SU-DHL-6 (cell line): ENCODE results near the gene OSGIN1.

Experiments used
- H2AFZ ChIP-seq: fragments of 200-600 bp; sonication (generic); 2 replicates; pipeline ENCODE4 v1.6.1; 2014; ENCODE audit warnings: low read depth, mild to moderate bottlenecking, moderate library complexity, mixed read lengths, antibody characterized with exemption, low read length; ENCODE audit not compliant: severe bottlenecking
- H3F3A ChIP-seq: fragments of 200-600 bp; shearing (Covaris generic); 2 replicates; pipeline ENCODE4 v1.6.0; 2016; ENCODE audit warnings: antibody characterized with exemption, mild to moderate bottlenecking; ENCODE audit not compliant: insufficient read depth
- H3K27ac ChIP-seq: fragments of 200-600 bp; sonication (generic); 2 replicates; pipeline ENCODE4 v1.5.1; 2016; ENCODE audit warnings: low read depth, mild to moderate bottlenecking, low read length, moderate library complexity, mixed read lengths
- H3K27me3 ChIP-seq: fragments of 200-600 bp; sonication (generic), shearing (Covaris generic); 2 replicates; pipeline ENCODE4 v1.6.0; 2014; ENCODE audit warnings: mild to moderate bottlenecking, low read length
- H3K36me3 ChIP-seq: fragments of 200-600 bp; sonication (generic); 2 replicates; pipeline ENCODE4 v1.6.1; 2014; ENCODE audit warnings: mild to moderate bottlenecking, low read length, mixed read lengths
- H3K4me2 ChIP-seq: fragments of 300-600, 200-600 bp; shearing (Covaris generic), sonication (generic); 2 replicates; pipeline ENCODE4 v1.6.0; 2014; ENCODE audit warnings: low read length, low read depth, mild to moderate bottlenecking; ENCODE audit not compliant: poor library complexity, severe bottlenecking
- H3K4me3 ChIP-seq: fragments of 200-600 bp; sonication (generic); 2 replicates; pipeline ENCODE4 v1.5.1; 2014; ENCODE audit warnings: antibody characterized with exemption, low read length, mild to moderate bottlenecking, mixed read lengths; ENCODE audit not compliant: insufficient read depth, poor library complexity, severe bottlenecking
- H3K79me2 ChIP-seq: fragments of 200-600 bp; sonication (generic); 2 replicates; pipeline ENCODE4 v1.6.1; 2014; ENCODE audit warnings: mild to moderate bottlenecking, low read length, moderate library complexity; ENCODE audit not compliant: insufficient read depth
- H3K9ac ChIP-seq: fragments of 200-600 bp; sonication (generic); 2 replicates; pipeline ENCODE4 v1.7.0; 2014; ENCODE audit warnings: mild to moderate bottlenecking, low read length
- H3K9me2 ChIP-seq: fragments of 200-600 bp; sonication (generic); replicated peaks from 2 replicates; pipeline ENCODE4 v1.6.1; 2014; ENCODE audit warnings: low read length; ENCODE audit not compliant: insufficient read depth
- H3K9me3 ChIP-seq: fragments of 200-600 bp; sonication (generic); 2 replicates; pipeline ENCODE4 v1.6.1; 2014; ENCODE audit warnings: low read length, mixed read lengths; ENCODE audit not compliant: insufficient read depth
- H4K20me1 ChIP-seq: fragments of 200-600 bp; sonication (generic); 2 replicates; pipeline ENCODE4 v1.6.1; 2014; ENCODE audit warnings: low read depth, mild to moderate bottlenecking, antibody characterized with exemption, low read length, moderate library complexity, mixed read lengths
- EZH2phosphoT487 ChIP-seq: fragments of 200-600 bp; sonication (generic), shearing (Covaris generic); conservative IDR thresholded peaks from 2 replicates; pipeline ENCODE4 v1.6.1; 2018; ENCODE audit warnings: mild to moderate bottlenecking, antibody characterized with exemption, low read length, moderate library complexity, mixed read lengths
- TF ChIP-seq, protein P1 (sequence below): fragments of 200-600 bp; sonication (generic); IDR thresholded peaks from one replicate; pipeline ENCODE4 v1.5.1; 2017; ENCODE audit warnings: antibody characterized with exemption, mild to moderate bottlenecking, low read length, moderate library complexity; ENCODE audit not compliant: insufficient read depth, poor library complexity, severe bottlenecking

OSGIN1 gene

DNA sequence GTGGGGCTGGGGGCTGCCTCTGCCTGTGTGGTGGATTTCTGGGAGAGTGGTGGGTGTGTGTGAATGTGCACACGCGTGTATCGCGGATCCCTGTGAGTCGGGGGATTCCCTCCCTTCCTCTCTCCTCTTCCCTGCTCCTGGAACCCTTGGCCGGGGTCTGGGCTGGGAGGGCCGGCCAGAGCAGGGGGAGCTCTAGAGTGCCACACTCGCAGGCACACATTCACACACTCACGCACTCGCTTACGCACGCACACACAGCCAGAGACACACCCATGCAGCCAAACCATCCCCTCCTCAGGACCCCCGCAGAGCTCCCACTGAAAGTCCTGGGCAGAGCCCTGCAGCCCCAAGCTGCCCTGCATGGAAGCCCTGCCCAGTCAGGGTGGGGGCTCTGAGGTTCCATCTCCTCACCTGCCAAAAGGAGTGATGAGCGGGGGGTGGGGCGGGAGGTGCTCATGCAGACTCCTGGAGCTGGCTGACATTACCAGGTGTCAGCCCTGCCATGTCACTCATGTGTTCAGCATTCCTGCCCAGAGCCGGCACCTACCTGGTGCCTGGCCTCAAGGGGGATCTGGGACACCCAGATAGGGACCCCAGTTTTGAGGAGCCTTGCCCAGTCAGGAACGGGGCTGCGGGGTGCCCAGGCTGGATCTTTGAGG lies 16.9 kb downstream of the OSGIN1 start:
- Histone ChIP-seq H3K4me2 (no peak overlapping the region), H3K9me3 (no peaks in the 10 kb centered on the region), H3K27me3 (no peaks in the 10 kb centered on the region), H4K20me1 (no peaks in the 10 kb centered on the region), H3K9me2 (no peaks in the 10 kb centered on the region), H3F3A (no peaks in the 10 kb centered on the region), H3K79me2 (no peaks in the 10 kb centered on the region), H3K9ac (no peak overlapping the region), H3K27ac (no peak overlapping the region), H3K36me3 (no peaks in the 10 kb centered on the region), H3K4me3 (no peak overlapping the region), H2AFZ (no peak overlapping the region)
- TF ChIP-seq, protein P1, sequence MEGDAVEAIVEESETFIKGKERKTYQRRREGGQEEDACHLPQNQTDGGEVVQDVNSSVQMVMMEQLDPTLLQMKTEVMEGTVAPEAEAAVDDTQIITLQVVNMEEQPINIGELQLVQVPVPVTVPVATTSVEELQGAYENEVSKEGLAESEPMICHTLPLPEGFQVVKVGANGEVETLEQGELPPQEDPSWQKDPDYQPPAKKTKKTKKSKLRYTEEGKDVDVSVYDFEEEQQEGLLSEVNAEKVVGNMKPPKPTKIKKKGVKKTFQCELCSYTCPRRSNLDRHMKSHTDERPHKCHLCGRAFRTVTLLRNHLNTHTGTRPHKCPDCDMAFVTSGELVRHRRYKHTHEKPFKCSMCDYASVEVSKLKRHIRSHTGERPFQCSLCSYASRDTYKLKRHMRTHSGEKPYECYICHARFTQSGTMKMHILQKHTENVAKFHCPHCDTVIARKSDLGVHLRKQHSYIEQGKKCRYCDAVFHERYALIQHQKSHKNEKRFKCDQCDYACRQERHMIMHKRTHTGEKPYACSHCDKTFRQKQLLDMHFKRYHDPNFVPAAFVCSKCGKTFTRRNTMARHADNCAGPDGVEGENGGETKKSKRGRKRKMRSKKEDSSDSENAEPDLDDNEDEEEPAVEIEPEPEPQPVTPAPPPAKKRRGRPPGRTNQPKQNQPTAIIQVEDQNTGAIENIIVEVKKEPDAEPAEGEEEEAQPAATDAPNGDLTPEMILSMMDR: no peak
- TF ChIP-seq EZH2phosphoT487: no peak

DNA sequence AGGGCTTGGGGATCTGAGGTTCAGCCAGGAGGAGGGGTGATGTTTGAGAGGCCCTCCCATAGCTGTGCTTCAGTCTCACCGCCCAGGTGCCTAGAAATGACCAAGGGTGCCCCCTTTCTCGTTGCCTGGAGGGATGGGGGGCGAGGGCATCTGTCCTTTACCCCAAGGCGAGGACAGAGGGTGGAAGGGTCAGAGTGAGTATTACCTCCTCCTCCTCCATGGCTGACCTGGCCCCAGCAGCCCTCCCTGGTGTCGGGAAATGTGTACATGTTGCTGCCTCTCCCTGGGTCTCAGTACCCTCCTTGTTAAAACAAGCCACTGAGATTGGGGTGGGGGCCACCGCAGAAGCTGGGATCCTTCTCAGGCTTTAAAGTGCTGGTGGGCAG lies 17.4 kb downstream of the OSGIN1 start:
- no peak for TF ChIP-seq EZH2phosphoT487
- TF ChIP-seq, protein P1: no peak
- no peaks in the 10 kb centered on the region for H3K36me3 ChIP-seq

DNA sequence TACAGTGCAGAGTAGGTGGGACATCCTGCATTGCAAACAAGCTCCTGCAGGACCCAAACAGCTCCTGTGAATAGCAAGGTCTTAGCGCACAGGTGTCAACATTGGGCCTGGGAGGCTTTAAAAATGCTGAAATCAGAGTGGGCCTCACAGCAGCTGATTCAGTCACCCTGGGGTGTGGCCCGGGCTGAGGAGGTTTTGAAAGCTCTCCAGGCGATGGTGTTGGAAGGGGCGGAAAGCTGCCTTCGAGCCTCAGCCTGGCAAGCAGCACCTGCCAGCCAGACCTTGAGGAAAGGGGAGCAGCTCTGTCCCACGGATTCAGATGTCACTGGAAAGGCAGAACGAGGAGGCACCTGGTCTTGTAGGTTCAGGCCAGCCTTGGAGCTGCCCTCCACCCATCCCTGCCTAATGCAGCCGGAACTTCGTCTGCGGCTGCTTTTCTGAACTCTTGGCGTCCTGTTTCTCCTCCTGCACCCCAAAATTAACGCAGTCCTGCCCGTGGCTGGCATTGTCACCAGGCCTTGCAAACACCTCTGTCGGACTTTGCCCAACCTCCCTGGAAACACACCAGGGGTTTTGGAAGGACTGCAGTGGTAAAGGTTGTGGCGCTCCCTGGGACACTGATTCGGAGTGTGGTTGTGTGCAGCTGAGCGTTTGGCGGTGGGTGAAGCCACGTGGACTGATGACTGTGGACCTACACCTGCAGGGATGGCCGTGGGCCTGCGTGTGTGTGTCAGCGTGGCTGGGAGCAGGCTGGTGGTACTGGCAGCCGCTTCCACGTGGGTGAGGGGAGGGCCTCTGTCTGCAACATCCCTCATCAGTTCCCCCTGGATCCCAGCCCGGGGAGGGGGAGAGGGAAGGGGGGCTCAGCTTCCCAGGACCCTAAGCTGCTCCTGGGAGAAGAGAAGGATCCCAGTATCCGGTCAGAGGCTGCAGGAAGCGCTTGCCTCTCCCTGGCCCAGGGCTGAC lies 18.4 kb downstream of the OSGIN1 start:
- H3K9me2 ChIP-seq: no peaks in the 10 kb centered on the region
- no peak for TF ChIP-seq EZH2phosphoT487
- TF ChIP-seq, protein P1: no peak
- no peak overlapping the region for H3K4me3 ChIP-seq
- H3K9me3 ChIP-seq: no peaks in the 10 kb centered on the region
- H3K9ac ChIP-seq: no peak overlapping the region
- H3K27me3 ChIP-seq: no peaks in the 10 kb centered on the region
- H3K27ac ChIP-seq: no peak overlapping the region
- H3K4me2 ChIP-seq: no peak overlapping the region
- H4K20me1 ChIP-seq: no peaks in the 10 kb centered on the region
- H3K36me3 ChIP-seq: no peaks in the 10 kb centered on the region
- H3K79me2 ChIP-seq: no peaks in the 10 kb centered on the region
- H2AFZ ChIP-seq: no peak overlapping the region
- H3F3A ChIP-seq: no peaks in the 10 kb centered on the region

More for the DNA sequence above, 17.4 kb downstream of the OSGIN1 start:
- no peak overlapping the region for H3K9ac ChIP-seq
- no peaks in the 10 kb centered on the region for H3K9me2 ChIP-seq
- H2AFZ ChIP-seq: no peak overlapping the region
- H3K27me3 ChIP-seq: no peaks in the 10 kb centered on the region
- no peak overlapping the region for H3K4me2 ChIP-seq
- no peaks in the 10 kb centered on the region for H4K20me1 ChIP-seq
- H3K4me3 ChIP-seq: no peak overlapping the region
- no peak overlapping the region for H3K27ac ChIP-seq
- no peaks in the 10 kb centered on the region for H3K9me3 ChIP-seq
- H3F3A ChIP-seq: no peaks in the 10 kb centered on the region
- H3K79me2 ChIP-seq: no peaks in the 10 kb centered on the region
